OCI-LY3 (cell line): ENCODE results near the gene FANCC.

ENCODE experiments used
- CTCF ChIP-seq: fragments of 200-600, 300-600 bp; sonication (generic); IDR thresholded peaks from 2 replicates; pipeline ENCODE4 v1.5.1; 2014; ENCODE audit warnings: antibody characterized with exemption, low read length, low read depth
- EZH2phosphoT487 ChIP-seq: fragments of 200-600 bp; shearing (Covaris generic); IDR thresholded peaks from 2 replicates; pipeline ENCODE4 v1.6.1; 2018; ENCODE audit warnings: antibody characterized with exemption, mixed run types, low read depth

DNA sequence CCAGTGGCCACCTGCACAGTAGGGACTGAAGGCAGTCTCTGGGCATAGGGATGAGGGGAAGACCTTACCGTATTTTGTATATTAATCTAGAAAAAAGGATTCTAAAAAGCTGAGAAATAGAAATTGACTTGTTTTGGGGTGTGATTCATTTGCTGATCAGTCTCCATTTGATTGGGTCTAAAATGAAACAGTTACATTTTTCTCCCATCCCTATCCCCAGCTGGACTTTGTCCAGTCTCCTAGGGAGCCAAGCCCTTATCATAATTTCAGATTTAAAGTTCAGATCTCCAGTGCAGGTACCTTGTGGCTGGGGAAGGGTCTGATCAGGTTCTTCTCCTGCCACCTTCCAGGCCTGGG is 240.8 kb downstream of the FANCC start:
- TF ChIP-seq CTCF (no peak), EZH2phosphoT487 (no peak)
